T-cell (primary cell): ENCODE measurements around the gene FBXL13. TPM values are rescaled to one million over a fixed set of nuclear protein-coding genes. Genes with fewer than 3 reads are reported as not detected.
"Not testable (repeated sequence)": the region's sequence is repeated elsewhere in the genome, so short reads cannot be mapped to it uniquely, and the experiment has no call there.

Experiments used
- ATAC-seq, 4 experiments: fragments of 200-7000 bp in 3 of 4; fragments of 150-1000 bp in 1 of 4; cut with Tn5 transposase; replicated peaks in 1 of 4; 1 replicate in 3 of 4; 2 replicates in 1 of 4; pipeline ENCODE4 v1.10.0; 2021; ENCODE audit warnings: moderate library complexity in 3 of 4, mild to moderate bottlenecking in 2 of 4, moderate number of reproducible peaks in 1 of 4
- CTCF ChIA-PET, 2 donors: fragments of 300-600 bp; sonication (Branson Sonifier 250); formaldehyde crosslinking; loops; one replicate each; lab custom pipeline; 2022; ENCODE audit warnings: antibody characterized with exemption in 2 of 2; lab: Charles Lee
- POLR2A ChIA-PET, 2 donors: fragments of 300-600 bp; sonication (Branson Sonifier 250); formaldehyde crosslinking; loops; one replicate each; lab custom pipeline; 2022; ENCODE audit warnings: antibody characterized with exemption in 2 of 2; lab: Charles Lee
- DNase-seq, 35 experiments: peaks; one replicate each; pipeline versions ENCODE4 v3.0.0 to v3.0.0-alpha.2; 2013 to 2023
- H3K27ac ChIP-seq: one replicate; pipeline ENCODE4 v1.5.1; 2013; ENCODE audit warnings: low read length
- H3K27me3 ChIP-seq, 2 experiments: replicated peaks in 1 of 2; 1 replicate in 1 of 2; 2 replicates in 1 of 2; pipeline versions ENCODE4 v1.6.1 to v1.7.0; 2013; ENCODE audit warnings: low read length in 1 of 2, mixed read lengths in 1 of 2; ENCODE audit not compliant: control insufficient read depth in 2 of 2, insufficient read depth in 2 of 2; ENCODE audit errors: extremely low read depth in 1 of 2
- H3K36me3 ChIP-seq, 2 donors: 1 replicate in 1 of 2; 2 replicates in 1 of 2; pipeline versions ENCODE4 v1.6.1 to v1.7.0; 2013; ENCODE audit warnings: low read length in 1 of 2; ENCODE audit not compliant: control insufficient read depth in 2 of 2, insufficient read depth in 1 of 2; ENCODE audit errors: extremely low read depth in 1 of 2
- H3K4me1 ChIP-seq, 2 experiments: 1 replicate in 1 of 2; 2 replicates in 1 of 2; pipeline versions ENCODE4 v1.6.1 to v1.7.0; 2013; ENCODE audit warnings: low read length in 2 of 2, mixed read lengths in 1 of 2; ENCODE audit not compliant: insufficient read depth in 2 of 2, control insufficient read depth in 1 of 2; ENCODE audit errors: extremely low read depth in 1 of 2
- H3K4me3 ChIP-seq, 2 donors: 1 replicate in 1 of 2; 2 replicates in 1 of 2; pipeline versions ENCODE4 v1.5.1 to v1.7.0; 2013; ENCODE audit warnings: mild to moderate bottlenecking in 2 of 2, low read length in 1 of 2, moderate library complexity in 1 of 2; ENCODE audit not compliant: control insufficient read depth in 1 of 2; ENCODE audit errors: extremely low read depth in 1 of 2
- H3K9me3 ChIP-seq: 2 replicates; pipeline ENCODE4 v1.7.0; 2013
- H3K27ac Mint-ChIP-seq, 2 donors: one replicate each; pipeline ENCODE4 v1.8.0; 2020 to 2021; ENCODE audit warnings: mild to moderate bottlenecking in 2 of 2, mixed read lengths in 2 of 2
- H3K27me3 Mint-ChIP-seq, 2 donors: one replicate each; pipeline ENCODE4 v1.8.0; 2021 to 2022; ENCODE audit warnings: mixed read lengths in 2 of 2
- H3K36me3 Mint-ChIP-seq: one replicate; pipeline ENCODE4 v1.8.0; 2021; ENCODE audit warnings: mixed read lengths
- H3K4me1 Mint-ChIP-seq, 3 donors: one replicate each; pipeline ENCODE4 v1.8.0; 2020 to 2022; ENCODE audit warnings: mixed read lengths in 3 of 3, mild to moderate bottlenecking in 1 of 3
- H3K4me3 Mint-ChIP-seq, 3 donors: one replicate each; pipeline ENCODE4 v1.8.0; 2020 to 2022; ENCODE audit warnings: mild to moderate bottlenecking in 3 of 3, mixed read lengths in 3 of 3, moderate library complexity in 3 of 3
- H3K9me3 Mint-ChIP-seq, 3 donors: one replicate each; pipeline ENCODE4 v1.8.0; 2020 to 2022; ENCODE audit warnings: mixed read lengths in 3 of 3
- WGBS: methylation state at CpG from one replicate; pipeline ENCODE4 v1.1.5; 2013; ENCODE audit warnings: missing lambda C conversion rate; ENCODE audit not compliant: insufficient coverage; 5-methylcytosine and 5-hydroxymethylcytosine counted together
- total RNA-seq, 35 experiments: library from RNA in 6 of 35; stranded (reverse) in 6 of 35; fragments of 120-200 nt in 1 of 35; gene quantifications; one replicate each; pipeline versions ENCODE4 v1.2.1 to v1.2.4 and lab custom pipeline; 2013 to 2026

The FBXL13 gene
- total RNA-seq, 5 donors from 2014 or later (not counting 1 experiment from before 2014, with no cell fraction given), result 1.3 to 2.7 (median 1.4) TPM

- no peak overlapping the region for H3K27ac ChIP-seq
- H3K4me1 ChIP-seq, result no peaks in the 10 kb centered on the region
- H3K4me3 ChIP-seq, result no peak overlapping the region
- POLR2A ChIA-PET, result no interaction called here
- no peaks in the 10 kb centered on the region for H3K27me3 ChIP-seq
- H3K36me3 ChIP-seq, result no peaks in the 10 kb centered on the region
- Mint-ChIP-seq H3K4me1 (no peaks in the 10 kb centered on the region), H3K27ac (no peak overlapping the region), H3K27me3 (no peaks in the 10 kb centered on the region), H3K9me3 (peaks cover 0 to 5% (median 0%) of the 10 kb centered on the region in 3 donors), H3K4me3 (no peak overlapping the region), H3K36me3 (peaks cover 13% of the 10 kb centered on the region)
- 90% methylated on average over 2 of the region's 6 CpGs for WGBS
- ATAC-seq, result no peak
- CTCF ChIA-PET, result interaction anchor here in 1 of 2 donors (0.6 kb wide), 1 partner anchor 92 kb away, joined by 3 read pairs; no protein-coding TSS in a partner anchor
- DNase-seq, result no peak
- no peaks in the 10 kb centered on the region for H3K9me3 ChIP-seq
Observed at GRCh38 chr7:103051519-103051918, 23.1 kb downstream of the FBXL13 start.

GRCh38 chr7:103048833-103049232 is 25.8 kb downstream of the FBXL13 start:
- Histone ChIP-seq H3K36me3 (no peaks in the 10 kb centered on the region), H3K27me3 (no peaks in the 10 kb centered on the region), H3K27ac (no peak overlapping the region), H3K4me3 (no peak overlapping the region), H3K4me1 (no peaks in the 10 kb centered on the region), H3K9me3 (no peaks in the 10 kb centered on the region)
- CTCF ChIA-PET, result interaction anchor here in 1 of 2 donors (0.6 to 0.8 kb wide), 2 partner anchors 13 to 72 kb away, joined by 3 to 6 read pairs; no protein-coding TSS in a partner anchor
- H3K36me3 Mint-ChIP-seq, result peaks cover 12% of the 10 kb centered on the region
- no CpG with 5 or more reads among the region's 2 CpGs for WGBS
- no peak for ATAC-seq
- DNase-seq, result no peak
- no peak overlapping the region for H3K4me3 Mint-ChIP-seq
- H3K4me1 Mint-ChIP-seq, result no peaks in the 10 kb centered on the region
- H3K27ac Mint-ChIP-seq, result no peak overlapping the region
- POLR2A ChIA-PET, result no interaction called here
- H3K27me3 Mint-ChIP-seq, result no peaks in the 10 kb centered on the region
- peaks cover 0 to 7% (median 0%) of the 10 kb centered on the region in 3 donors for H3K9me3 Mint-ChIP-seq

- H3K27me3 Mint-ChIP-seq, H3K27me3 ChIP-seq, H3K27ac ChIP-seq, CTCF ChIA-PET, H3K4me1 ChIP-seq, DNase-seq, H3K27ac Mint-ChIP-seq, H3K36me3 ChIP-seq, H3K9me3 ChIP-seq, H3K4me1 Mint-ChIP-seq, H3K4me3 Mint-ChIP-seq, H3K4me3 ChIP-seq, ATAC-seq, POLR2A ChIA-PET: not testable (repeated sequence)
- Mint-ChIP-seq H3K36me3 (peaks cover 20% of the 10 kb centered on the region), H3K9me3 (peaks cover 6 to 14% (median 8%) of the 10 kb centered on the region in 3 donors)
- WGBS, result no CpG with 5 or more reads among the region's 1 CpG
Observed at GRCh38 chr7:103041815-103042214, 32.8 kb downstream of the FBXL13 start.

DNA sequence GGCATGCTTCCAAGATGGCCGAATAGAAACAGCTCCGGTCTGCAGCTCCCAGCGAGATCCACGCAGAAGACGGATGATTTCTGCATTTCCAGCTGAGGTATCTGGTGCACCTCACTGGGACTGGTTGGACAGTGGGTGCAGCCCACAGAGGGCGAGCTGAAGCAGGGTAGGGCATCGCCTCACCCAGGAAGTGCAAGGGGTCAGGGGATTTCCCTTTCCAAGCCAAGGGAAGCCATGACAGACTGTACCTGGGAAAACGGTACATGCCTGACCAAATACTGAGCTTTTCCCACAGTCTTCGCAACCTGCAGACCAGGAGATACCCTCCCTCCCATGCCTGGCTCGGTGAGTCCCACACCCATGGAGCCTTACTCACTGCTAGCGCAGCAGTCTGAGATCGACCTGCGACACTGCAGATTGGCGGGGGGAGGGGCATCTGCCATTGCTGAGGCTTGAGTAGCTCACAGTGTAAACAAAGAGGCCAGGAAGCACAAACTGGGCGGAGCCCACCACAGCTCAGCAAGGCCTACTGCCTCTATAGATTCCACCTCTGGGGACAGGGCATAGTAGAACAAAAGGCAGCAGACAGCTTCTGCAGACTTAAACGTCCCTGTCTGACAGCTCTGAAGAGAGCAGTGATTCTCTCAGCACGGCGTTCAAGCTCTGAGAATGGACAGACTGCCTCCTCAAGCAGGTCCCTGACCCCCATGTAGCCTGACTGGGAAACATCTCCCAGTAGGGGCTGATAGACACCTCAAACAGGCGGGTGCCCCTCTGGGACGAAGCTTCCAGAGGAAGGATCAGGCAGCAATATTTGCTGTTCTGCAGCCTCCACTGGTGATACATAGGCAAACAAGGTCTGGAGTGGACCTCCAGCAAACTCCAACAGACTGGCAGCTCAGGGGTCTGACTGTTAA is 36.5 kb downstream of the FBXL13 start:
- H3K4me3 ChIP-seq, H3K27me3 ChIP-seq, CTCF ChIA-PET, H3K36me3 ChIP-seq, H3K9me3 ChIP-seq, H3K4me1 Mint-ChIP-seq, POLR2A ChIA-PET, H3K4me3 Mint-ChIP-seq, ATAC-seq, H3K4me1 ChIP-seq, H3K27ac Mint-ChIP-seq, H3K27me3 Mint-ChIP-seq, H3K9me3 Mint-ChIP-seq, H3K27ac ChIP-seq: not testable (repeated sequence)
- peaks cover 11% of the 10 kb centered on the region for H3K36me3 Mint-ChIP-seq
- WGBS, result 77% methylated on average over 17 of the region's 20 CpGs
- peak in 5 of 35 experiments; percentile 2 to 31 (median 6) for DNase-seq

GRCh38 chr7:103037476-103037822 is 37.1 kb downstream of the FBXL13 start:
- Mint-ChIP-seq H3K27me3 (peaks cover 0 to 3% of the 10 kb centered on the region in 2 donors), H3K4me1 (peaks cover 0 to 2% (median 0%) of the 10 kb centered on the region in 3 donors), H3K4me3 (no peak overlapping the region), H3K9me3 (peaks cover under 1 to 6% (median 3%) of the 10 kb centered on the region in 3 donors), H3K36me3 (peaks cover 5% of the 10 kb centered on the region), H3K27ac (no peak overlapping the region)
- Histone ChIP-seq H3K36me3 (no peaks in the 10 kb centered on the region), H3K4me3 (no peak overlapping the region), H3K27me3 (no peaks in the 10 kb centered on the region), H3K27ac (no peak overlapping the region), H3K4me1 (peaks cover 0 to 4% of the 10 kb centered on the region in 2 experiments), H3K9me3 (no peaks in the 10 kb centered on the region)
- DNase-seq, result no peak
- no CpG with 5 or more reads among the region's 1 CpG for WGBS
- ATAC-seq, result no peak
- CTCF ChIA-PET, result no interaction called here
- POLR2A ChIA-PET, result no interaction called here

GRCh38 chr7:103034318-103034717 is 40.3 kb downstream of the FBXL13 start:
- POLR2A ChIA-PET, H3K4me3 Mint-ChIP-seq, H3K9me3 ChIP-seq, ATAC-seq, H3K27ac Mint-ChIP-seq, H3K27ac ChIP-seq, H3K36me3 Mint-ChIP-seq, H3K27me3 ChIP-seq, H3K4me1 Mint-ChIP-seq, H3K4me3 ChIP-seq, H3K27me3 Mint-ChIP-seq, H3K9me3 Mint-ChIP-seq, DNase-seq, H3K4me1 ChIP-seq, H3K36me3 ChIP-seq, CTCF ChIA-PET: not testable (repeated sequence)
- 89% methylated on average over 20 of the region's 20 CpGs for WGBS
